Measurements from ENCODE around the gene SLC1A2.

SLC1A2 gene

GRCh38 chr11:35321532-35322317, 97.6 kb downstream of the SLC1A2 start:
- no peak for DNase-seq (ENCODE audit: low read depth in 1 of 2, low spot score in 1 of 2)
- Histone ChIP-seq H3K27me3 (ENCODE audit: insufficient read depth, poor library complexity, severe bottlenecking) (no peaks in the 10 kb centered on the region), H3K27ac (replicated peaks) (no peak overlapping the region), H3K4me3 (replicated peaks; ENCODE audit: insufficient read depth, low read length) (no peak overlapping the region)
- TF ChIP-seq POLR2AphosphoS5 (IDR thresholded peaks at IDR 0.05; ENCODE audit: low read depth) (no peak), SPI1 (IDR thresholded peaks at IDR 0.05; ENCODE audit: borderline replicate concordance, low read depth) (no peak), REST (IDR thresholded peaks at IDR 0.05; ENCODE audit: insufficient replicate concordance, low read depth) (no peak), GABPA (IDR thresholded peaks at IDR 0.05; ENCODE audit: low read depth) (no peak), CTCF (IDR thresholded peaks at IDR 0.05; ENCODE audit: insufficient read depth, low read length) (no peak)

- no peak for DNase-seq (ENCODE audit: low read depth in 1 of 2, low spot score in 1 of 2)
- no peak for TF ChIP-seq CTCF (IDR thresholded peaks at IDR 0.05; ENCODE audit: insufficient read depth, low read length)
- no peak for TF ChIP-seq REST (IDR thresholded peaks at IDR 0.05; ENCODE audit: insufficient replicate concordance, low read depth)
- TF ChIP-seq POLR2AphosphoS5 (IDR thresholded peaks at IDR 0.05; ENCODE audit: low read depth), result no peak
- no peak for TF ChIP-seq SPI1 (IDR thresholded peaks at IDR 0.05; ENCODE audit: borderline replicate concordance, low read depth)
- TF ChIP-seq GABPA (IDR thresholded peaks at IDR 0.05; ENCODE audit: low read depth), result no peak
- H3K27me3 ChIP-seq (ENCODE audit: insufficient read depth, poor library complexity, severe bottlenecking), result no peaks in the 10 kb centered on the region
- H3K27ac ChIP-seq (replicated peaks), result no peak overlapping the region
- no peak overlapping the region for H3K4me3 ChIP-seq (replicated peaks; ENCODE audit: insufficient read depth, low read length)
Observed at GRCh38 chr11:35321111-35321510, 98.2 kb downstream of the SLC1A2 start.

GRCh38 chr11:35318977-35319925, 100.1 kb downstream of the SLC1A2 start:
- Histone ChIP-seq H3K27me3 (ENCODE audit: insufficient read depth, poor library complexity, severe bottlenecking) (no peaks in the 10 kb centered on the region), H3K4me3 (replicated peaks; ENCODE audit: insufficient read depth, low read length) (no peak overlapping the region), H3K27ac (replicated peaks) (no peak overlapping the region)
- no peak for DNase-seq (ENCODE audit: low read depth in 1 of 2, low spot score in 1 of 2)
- no peak for TF ChIP-seq SPI1 (IDR thresholded peaks at IDR 0.05; ENCODE audit: borderline replicate concordance, low read depth)
- no peak for TF ChIP-seq GABPA (IDR thresholded peaks at IDR 0.05; ENCODE audit: low read depth)
- TF ChIP-seq REST (IDR thresholded peaks at IDR 0.05; ENCODE audit: insufficient replicate concordance, low read depth), result no peak
- no peak for TF ChIP-seq CTCF (IDR thresholded peaks at IDR 0.05; ENCODE audit: insufficient read depth, low read length)
- no peak for TF ChIP-seq POLR2AphosphoS5 (IDR thresholded peaks at IDR 0.05; ENCODE audit: low read depth)
